GM19395 (cell line): ENCODE data around the gene SMIM9.
A peak's percentile ranks its signal among the peaks of the same experiment; 100 is the strongest.
"Not testable (repeated sequence)": the region's sequence is repeated elsewhere in the genome, so short reads cannot be mapped to it uniquely, and the experiment has no call there.

Source experiments
- ATAC-seq: cut with Tn5 transposase; IDR thresholded peaks from one replicate; pipeline ENCODE4 v1.9.1; 2021; ENCODE audit warnings: mild to moderate bottlenecking, moderate library complexity; ENCODE audit not compliant: unreplicated experiment

SMIM9 gene

DNA sequence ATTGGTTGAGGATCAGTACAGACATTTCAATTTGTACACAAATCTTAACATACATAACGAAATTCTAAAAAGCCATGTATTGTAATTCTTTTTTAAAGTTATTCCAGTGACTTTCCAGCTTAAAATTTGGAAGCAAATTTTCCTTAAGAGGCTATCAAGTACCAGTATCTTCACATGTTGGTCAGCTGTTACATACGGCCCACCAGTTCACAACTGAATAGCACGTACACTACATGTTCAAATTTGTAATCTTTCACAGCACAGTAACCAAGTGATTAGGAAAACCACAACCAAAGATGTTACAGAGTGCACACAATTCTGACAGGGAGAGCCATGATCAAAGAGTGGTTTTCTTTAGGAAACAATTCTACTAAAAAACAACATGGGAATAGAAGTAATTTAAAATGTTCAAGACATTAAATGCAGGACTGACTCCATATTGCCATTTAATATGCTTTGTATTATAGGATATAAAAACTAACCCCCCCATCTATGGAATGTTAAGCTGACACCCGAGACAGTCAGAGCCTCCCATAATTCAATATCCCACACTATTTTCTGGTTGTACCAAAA is 18.1 kb downstream of the SMIM9 start:
- ATAC-seq = not testable (repeated sequence)

- no peak for ATAC-seq
Observed at GRCh38 chrX:154815274-154815818, 19.1 kb downstream of the SMIM9 start.

DNA sequence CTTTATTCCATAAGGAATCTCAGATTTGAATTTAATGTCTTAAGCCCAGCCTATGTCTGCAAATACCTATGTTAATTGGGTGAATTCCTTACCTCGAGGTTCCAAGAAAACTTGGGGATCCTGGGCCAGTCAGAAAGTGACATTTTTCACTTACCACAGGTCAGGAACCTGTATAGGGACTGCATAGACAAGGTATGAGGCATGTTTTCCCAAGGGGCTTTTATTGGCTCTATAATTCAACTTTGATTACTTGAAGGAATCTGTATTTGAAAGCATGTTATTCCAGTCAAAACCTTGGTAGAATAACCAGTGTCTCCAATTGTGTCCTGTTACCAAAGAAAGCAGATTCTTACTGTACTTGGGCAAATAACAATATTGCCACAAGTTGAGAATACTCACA is 20.7 kb downstream of the SMIM9 start:
- ATAC-seq = no peak

- ATAC-seq = no peak
Observed at GRCh38 chrX:154812341-154813101, 21.9 kb downstream of the SMIM9 start.

DNA sequence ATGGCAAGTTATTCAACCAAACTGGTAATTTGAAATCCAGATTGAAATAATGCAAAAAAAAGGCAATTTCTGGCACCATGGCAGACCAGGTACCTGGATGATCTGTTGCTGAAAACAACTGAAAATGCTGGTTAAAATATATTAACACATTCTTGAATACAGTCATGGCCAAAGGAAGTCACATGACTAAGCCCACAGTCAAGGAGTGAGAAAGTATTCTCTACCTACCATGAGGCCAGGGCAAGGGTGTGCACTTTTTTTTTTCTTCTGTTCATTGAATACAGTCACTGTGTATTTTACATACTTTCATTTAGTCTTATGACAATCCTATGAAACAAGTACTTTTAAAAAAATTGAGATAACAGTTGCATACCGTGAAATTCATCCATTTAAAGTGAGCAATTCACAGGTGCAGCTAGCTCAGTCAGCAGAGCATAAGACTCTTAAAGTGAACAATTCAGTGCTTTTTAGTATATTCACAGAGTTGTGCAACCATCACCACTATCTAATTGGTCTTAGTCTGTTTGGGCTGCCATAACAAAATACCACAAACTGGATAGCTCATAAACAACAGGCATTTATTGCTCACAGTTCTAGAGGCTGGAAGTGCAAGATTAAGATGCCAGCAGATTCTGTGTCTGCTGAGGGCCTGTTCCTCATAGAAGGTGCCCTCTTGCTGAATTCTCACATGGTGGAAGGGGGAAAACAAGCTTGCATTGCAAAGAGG is 24.4 kb downstream of the SMIM9 start:
- no peak for ATAC-seq

DNA sequence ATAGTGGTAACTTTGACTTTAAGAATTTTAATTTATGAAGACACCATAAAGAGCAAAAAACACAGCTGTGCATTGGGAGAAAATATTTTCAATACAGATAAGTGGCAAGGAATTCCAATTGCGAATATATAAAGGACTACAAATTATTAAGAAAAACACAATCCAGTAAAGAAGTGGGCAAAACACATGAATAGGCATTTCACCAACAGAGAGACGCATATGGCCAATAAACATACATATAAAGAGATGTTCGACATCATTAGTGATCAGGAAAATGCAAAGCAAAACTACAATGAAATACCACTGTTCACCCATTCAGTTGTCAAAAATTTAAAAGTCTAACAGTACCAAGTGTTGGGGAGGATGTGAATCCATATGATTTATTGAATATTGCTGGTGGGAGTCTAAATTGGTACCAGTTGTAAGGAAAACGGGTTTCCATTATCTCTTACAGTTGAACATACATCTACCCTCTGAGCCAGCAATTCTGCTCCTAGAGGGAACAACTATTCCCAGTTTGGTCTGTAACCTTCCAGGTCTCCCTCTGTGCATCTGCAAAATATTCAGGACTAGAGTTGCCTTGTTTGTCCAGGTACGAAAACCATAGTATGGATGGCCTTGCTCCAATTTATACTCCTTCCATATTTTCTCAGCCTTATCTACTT is 27.5 kb downstream of the SMIM9 start:
- ATAC-seq = no peak

DNA sequence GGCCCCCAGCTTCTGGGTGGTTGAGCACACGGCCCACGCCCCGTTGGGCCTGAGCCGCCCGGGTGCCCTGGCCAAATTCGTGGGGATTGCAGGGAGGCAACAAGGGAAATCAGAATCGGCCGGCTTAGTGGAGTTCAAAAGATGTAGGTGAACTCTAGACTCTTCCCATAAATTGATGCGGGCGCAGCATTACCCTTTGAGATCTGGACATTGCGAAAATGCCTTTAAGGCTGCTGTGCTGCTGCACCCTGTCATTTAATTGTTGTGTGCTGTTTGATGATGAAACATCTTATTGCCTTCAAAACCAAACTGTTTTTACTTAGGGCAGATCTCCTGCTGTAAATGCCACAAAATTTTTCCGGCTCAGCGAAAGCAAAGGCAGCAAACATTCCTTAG is 28.8 kb downstream of the SMIM9 start:
- no peak for ATAC-seq

DNA sequence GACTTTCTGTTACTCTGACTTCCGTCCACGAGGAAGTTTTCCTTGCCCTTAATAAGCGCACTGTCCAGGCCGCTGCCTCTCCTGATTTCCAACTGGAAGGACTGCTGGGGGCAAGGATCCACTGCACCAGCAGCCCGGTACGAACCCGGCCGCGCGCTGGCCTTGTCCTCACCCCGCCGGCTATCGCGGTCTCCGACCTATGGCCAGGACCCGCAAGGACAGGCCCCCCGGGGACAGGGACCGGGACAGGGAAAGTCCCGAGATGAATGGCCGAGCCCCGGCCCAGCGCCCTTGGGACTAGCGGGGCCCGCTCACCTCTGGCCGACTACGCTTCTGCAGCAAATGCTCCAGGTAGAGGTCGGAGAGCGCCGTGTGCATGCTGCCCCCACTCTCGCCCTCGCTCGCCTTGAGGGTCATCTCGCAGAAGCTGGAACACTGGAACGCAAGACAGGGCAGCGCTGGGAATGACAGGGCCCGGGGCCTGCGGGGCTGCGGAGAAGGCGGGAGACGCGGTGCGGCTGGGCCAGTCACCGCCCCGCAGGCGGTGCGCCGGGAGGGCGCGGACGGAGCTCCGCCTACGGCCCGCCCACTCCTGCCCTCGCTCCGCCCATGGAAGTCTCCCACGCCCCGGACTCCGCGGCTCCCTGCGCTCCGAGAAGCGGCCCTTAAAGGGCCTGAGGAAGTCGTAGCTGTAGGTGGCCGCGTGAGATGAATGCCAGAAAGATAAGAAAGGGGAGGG is 29.3 kb downstream of the SMIM9 start, which contains the start of gene MPP1:
TSS of gene MPP1 (minus strand) at position 529 of the 739 bp plus-strand sequence. CDS start at position 417, 112 bp downstream.
- peak; percentile 91 for ATAC-seq

DNA sequence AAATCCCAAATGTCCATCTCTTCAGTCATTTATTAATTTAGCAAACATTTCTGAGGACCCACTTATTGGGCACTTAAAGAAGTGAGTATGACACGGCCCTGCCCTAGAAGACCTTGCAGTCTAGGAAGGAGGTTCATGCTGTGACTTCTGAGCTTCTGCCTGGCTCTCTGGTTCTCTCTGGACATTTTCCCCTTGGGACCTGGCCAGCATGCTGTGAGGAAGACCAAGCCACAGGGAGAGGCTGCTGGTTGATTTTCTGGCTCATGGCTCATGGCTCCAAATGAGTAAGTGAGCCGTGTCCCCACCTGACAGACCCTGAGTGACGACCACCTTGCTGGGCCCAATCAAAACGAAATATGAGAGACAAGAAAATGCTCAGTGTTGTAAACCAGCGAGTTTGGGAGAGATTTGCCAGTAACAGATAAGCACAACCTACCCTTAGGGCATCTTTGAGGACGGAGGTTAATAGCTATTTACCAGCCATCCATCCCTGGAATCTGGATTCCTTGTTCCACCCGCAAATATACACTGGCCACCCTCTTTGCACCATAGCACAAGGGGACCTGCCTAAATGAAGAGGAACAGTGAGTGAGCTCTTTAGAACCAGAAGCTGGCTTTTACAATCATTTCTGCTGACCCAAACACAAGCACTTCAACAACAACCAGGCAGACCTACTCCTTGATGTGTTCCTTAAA is 30.1 kb downstream of the SMIM9 start:
- ATAC-seq = no peak

GRCh38 chrX:154802947-154803346 is 31.5 kb downstream of the SMIM9 start:
- no peak for ATAC-seq

DNA sequence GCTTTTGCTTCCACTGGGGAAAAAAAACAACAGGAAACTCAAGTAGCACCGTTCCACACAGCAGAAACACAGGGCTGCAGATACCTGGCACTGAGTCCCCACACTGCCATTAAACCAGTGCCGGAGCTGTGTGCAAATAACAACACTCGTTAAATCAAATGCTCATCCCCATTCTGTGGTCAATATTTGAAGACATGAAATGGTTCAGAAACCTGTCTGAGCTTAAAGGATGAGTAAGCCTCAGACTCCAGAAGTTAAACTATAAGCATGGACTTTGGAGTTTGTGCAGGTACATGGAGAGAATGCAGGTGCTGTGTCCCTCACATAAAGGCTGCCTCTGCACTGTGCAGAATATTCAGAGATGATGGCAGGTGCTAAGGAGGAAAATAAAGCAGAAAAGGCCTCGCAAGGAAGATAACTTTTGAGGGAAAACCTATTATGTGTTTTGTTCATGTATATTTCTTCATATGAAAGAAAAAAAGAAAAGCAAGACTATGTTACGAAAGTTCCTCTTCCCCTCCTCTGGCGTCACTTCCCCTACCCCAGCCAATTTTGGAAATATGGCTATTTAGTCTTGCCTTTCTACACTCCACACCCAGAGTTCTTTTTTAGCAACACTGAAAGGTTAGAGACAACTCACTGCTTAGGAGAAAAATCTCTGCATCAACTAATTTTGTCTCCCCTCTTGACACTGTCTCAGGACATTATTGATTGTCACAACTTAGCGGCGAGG is 33.8 kb downstream of the SMIM9 start:
- ATAC-seq = no peak

GRCh38 chrX:154799556-154800348 is 34.7 kb downstream of the SMIM9 start:
- ATAC-seq = no peak

GRCh38 chrX:154797006-154797405 is 37.5 kb downstream of the SMIM9 start:
- ATAC-seq = no peak

- ATAC-seq = no peak
Observed at GRCh38 chrX:154795016-154795415, 39.4 kb downstream of the SMIM9 start.

DNA sequence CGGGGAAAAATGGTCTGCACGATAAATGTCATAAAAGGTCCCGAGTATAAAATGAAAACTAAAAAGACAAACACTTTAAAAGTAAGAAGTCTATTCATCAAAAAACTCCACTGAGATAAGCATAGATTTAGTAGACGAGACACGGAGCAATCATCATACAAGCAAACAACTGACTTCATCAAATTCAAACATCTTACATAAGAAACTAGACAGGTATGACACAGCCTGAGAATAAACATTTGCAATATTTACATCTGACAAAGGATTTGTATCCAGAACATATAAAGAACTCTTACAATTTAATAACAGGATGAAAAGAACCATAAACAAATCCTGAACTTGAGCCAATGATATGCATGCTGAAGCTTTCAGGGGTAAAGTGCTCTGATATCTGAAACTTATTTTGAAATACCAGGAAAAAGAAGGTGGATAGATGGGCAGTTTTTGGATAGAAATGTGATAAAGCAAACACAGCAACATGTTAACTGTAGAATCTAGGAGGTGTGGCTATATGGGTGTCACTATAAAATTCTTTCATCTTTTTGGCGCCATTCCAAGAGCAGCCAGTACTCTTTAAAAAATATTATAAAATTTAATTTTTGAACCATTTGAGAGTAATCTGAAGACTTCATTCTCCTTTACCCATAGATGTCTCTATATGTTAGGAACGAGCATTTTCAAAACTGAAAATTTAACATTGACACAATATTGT is 41.2 kb downstream of the SMIM9 start:
- no peak for ATAC-seq

GRCh38 chrX:154791939-154792338 is 42.5 kb downstream of the SMIM9 start:
- no peak for ATAC-seq

- ATAC-seq = no peak
Observed at GRCh38 chrX:154791467-154791866, 43.0 kb downstream of the SMIM9 start.

DNA sequence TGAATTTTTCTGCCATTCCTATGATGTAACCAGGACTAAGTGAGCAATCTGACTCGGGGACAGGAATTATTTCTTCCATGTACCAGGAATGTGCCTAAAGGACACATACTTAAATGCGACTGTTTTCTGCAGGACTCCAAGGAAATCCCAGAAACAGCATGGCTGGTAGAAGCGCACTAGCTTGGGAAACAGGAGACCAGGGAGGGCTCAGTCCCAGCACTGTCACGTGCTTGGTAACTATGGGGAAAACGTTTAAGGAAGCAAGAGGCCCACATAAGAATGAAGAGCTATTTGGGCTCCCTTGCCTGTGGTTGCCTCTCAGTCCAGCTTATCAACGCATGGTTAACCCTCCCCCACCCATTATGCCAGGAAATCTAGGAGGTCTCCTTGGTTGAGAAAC is 48.7 kb downstream of the SMIM9 start:
- no peak for ATAC-seq
